Hepatocyte (in vitro differentiated cells): ENCODE results near the gene PPM1A. TPM values are rescaled to one million over a fixed set of nuclear protein-coding genes. Genes with fewer than 3 reads are reported as not detected.
"Not testable (repeated sequence)": the region's sequence is repeated elsewhere in the genome, so short reads cannot be mapped to it uniquely, and the experiment has no call there.

Experiments
- DNase-seq: peaks from one replicate; pipeline ENCODE4 v3.0.0-alpha.2; 2016; ENCODE audit warnings: low spot score
- H2AFZ ChIP-seq: fragments of 200-600 bp; sonication (generic); 2 replicates; pipeline ENCODE4 v1.6.0; 2016; ENCODE audit warnings: antibody characterized with exemption, mild to moderate bottlenecking
- H3K27ac ChIP-seq: fragments of 200-600 bp; sonication (generic); 2 replicates; pipeline ENCODE4 v1.5.1; 2016; ENCODE audit warnings: mild to moderate bottlenecking
- H3K27me3 ChIP-seq: fragments of 200-600 bp; sonication (generic); 2 replicates; pipeline ENCODE4 v1.6.1; 2016
- H3K36me3 ChIP-seq: fragments of 200-600 bp; sonication (generic); replicated peaks from 2 replicates; pipeline ENCODE4 v1.5.1; 2016; ENCODE audit warnings: low read depth; ENCODE audit not compliant: insufficient read depth
- H3K4me1 ChIP-seq: fragments of 200-600 bp; sonication (generic); 2 replicates; pipeline ENCODE4 v1.5.1; 2016; ENCODE audit warnings: mild to moderate bottlenecking, moderate library complexity; ENCODE audit not compliant: insufficient read depth
- H3K4me2 ChIP-seq: fragments of 200-600 bp; sonication (generic); 2 replicates; pipeline ENCODE4 v1.6.0; 2016
- H3K4me3 ChIP-seq: fragments of 200-600 bp; sonication (generic); 2 replicates; pipeline ENCODE4 v1.5.1; 2016; ENCODE audit warnings: mild to moderate bottlenecking
- H3K79me2 ChIP-seq: fragments of 200-600 bp; sonication (generic); 2 replicates; pipeline ENCODE4 v1.6.0; 2017; ENCODE audit warnings: mild to moderate bottlenecking
- H3K9me2 ChIP-seq: fragments of 200-600 bp; sonication (generic); replicated peaks from 2 replicates; pipeline ENCODE4 v1.6.0; 2017; ENCODE audit warnings: mild to moderate bottlenecking; ENCODE audit not compliant: insufficient read depth
- H3K9me3 ChIP-seq: fragments of 200-600 bp; sonication (generic); 2 replicates; pipeline ENCODE4 v1.5.1; 2016; ENCODE audit warnings: low read depth, mild to moderate bottlenecking
- H4K20me1 ChIP-seq: fragments of 200-600 bp; sonication (generic); 2 replicates; pipeline ENCODE4 v1.6.0; 2016; ENCODE audit warnings: mild to moderate bottlenecking; ENCODE audit not compliant: insufficient read depth, poor library complexity, severe bottlenecking
- CTCF ChIP-seq: fragments of 200-600 bp; sonication (generic); IDR thresholded peaks from 2 replicates; pipeline ENCODE4 v1.5.1; 2016; ENCODE audit warnings: antibody characterized with exemption, mild to moderate bottlenecking; ENCODE audit not compliant: poor library complexity
- EZH2 ChIP-seq: fragments of 200-600 bp; sonication (generic); IDR thresholded peaks from 2 replicates; pipeline ENCODE4 v1.6.1; 2016; ENCODE audit warnings: antibody characterized with exemption, mild to moderate bottlenecking, borderline replicate concordance
- EZH2phosphoT487 ChIP-seq: fragments of 200-600 bp; sonication (generic); IDR thresholded peaks from one replicate; pipeline ENCODE4 v1.6.1; 2018; ENCODE audit warnings: antibody characterized with exemption, mild to moderate bottlenecking, low read depth, moderate library complexity; ENCODE audit not compliant: unreplicated experiment, severe bottlenecking
- WGBS: methylation state at CpG from one replicate; pipeline ENCODE4 v1.1.6; 2016; ENCODE audit warnings: low lambda C conversion rate; ENCODE audit errors: missing lambda C conversion rate; 5-methylcytosine and 5-hydroxymethylcytosine counted together
- polyA plus RNA-seq: library from polyadenylated mRNA; unstranded; fragments of >200 nt; fragmentation: Nextera tagmentation; extraction: Ambion mirVana; gene quantifications from 2 replicates; pipeline ENCODE4 v1.2.1, GENCODE V29; 2016
- total RNA-seq: library from RNA; depleted of rRNA; stranded (reverse); fragments of >200 nt; gene quantifications from 2 replicates; pipeline ENCODE4 v1.2.3, GENCODE V29; 2014

Gene PPM1A
- total and polyA plus RNA-seq, 2 experiments from 2014 or later = 24.2 to 41.7 TPM

DNA sequence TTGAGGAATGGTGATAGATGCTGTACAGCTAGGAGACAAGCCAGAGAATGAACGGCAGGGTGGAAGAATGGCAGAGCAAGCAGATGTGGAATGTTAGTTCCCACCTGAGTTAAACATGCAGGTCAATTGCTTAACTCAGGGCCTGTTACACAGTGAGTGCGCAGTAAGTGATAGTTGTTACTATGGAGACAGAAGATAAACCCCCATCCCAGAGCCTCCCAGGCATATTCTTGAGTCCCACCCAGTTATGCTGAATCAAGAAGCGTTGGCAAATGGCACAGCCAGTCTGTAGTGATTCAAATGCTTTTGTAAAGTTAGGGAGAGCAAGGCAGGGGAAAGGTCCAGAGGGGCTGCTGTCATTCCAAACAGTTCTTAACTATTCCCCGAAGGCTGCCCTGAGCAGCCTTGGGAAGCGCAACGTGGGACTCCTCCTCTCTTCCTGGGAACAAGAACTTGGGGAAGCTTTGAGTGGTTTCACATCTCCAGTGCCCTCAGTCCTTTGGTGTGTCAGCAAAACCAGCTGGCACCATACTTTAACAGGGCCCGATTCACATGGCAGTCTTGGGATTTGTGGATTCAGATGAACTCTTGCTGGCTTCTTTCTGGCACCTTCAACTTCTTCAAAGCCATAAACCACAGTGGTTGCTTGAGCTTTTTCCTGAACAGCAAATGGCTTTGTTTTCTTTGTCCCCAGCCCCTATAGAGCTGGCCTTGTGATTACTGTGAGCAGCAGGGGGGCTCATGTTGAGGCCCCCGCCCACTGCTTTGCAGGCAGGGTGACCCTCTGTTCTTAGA lies 66.4 kb downstream of the PPM1A start:
- peaks cover 17% of the 10 kb centered on the region for H3K27me3 ChIP-seq
- no peak overlapping the region for H3K4me3 ChIP-seq
- no peak overlapping the region for H3K27ac ChIP-seq
- no peak for TF ChIP-seq EZH2
- TF ChIP-seq CTCF = no peak
- TF ChIP-seq EZH2phosphoT487 = no peak
- no peaks in the 10 kb centered on the region for H4K20me1 ChIP-seq
- no peak overlapping the region for H2AFZ ChIP-seq
- no peaks in the 10 kb centered on the region for H3K36me3 ChIP-seq
- H3K9me3 ChIP-seq = no peaks in the 10 kb centered on the region
- H3K9me2 ChIP-seq = no peaks in the 10 kb centered on the region
- no peaks in the 10 kb centered on the region for H3K79me2 ChIP-seq
- H3K4me1 ChIP-seq = no peaks in the 10 kb centered on the region
- no peak overlapping the region for H3K4me2 ChIP-seq
- no peak for DNase-seq
- 69% methylated on average over 8 of the region's 8 CpGs for whole genome bisulfite sequencing

GRCh38 chr14:60317609-60318008 lies 68.6 kb downstream of the PPM1A start:
- Histone ChIP-seq H3K27me3 (peaks cover 7% of the 10 kb centered on the region), H3K4me2 (no peak overlapping the region), H3K36me3 (no peaks in the 10 kb centered on the region), H3K9me3 (no peaks in the 10 kb centered on the region), H3K4me1 (no peaks in the 10 kb centered on the region), H3K79me2 (no peaks in the 10 kb centered on the region), H3K27ac (no peak overlapping the region), H3K4me3 (no peak overlapping the region), H3K9me2 (no peaks in the 10 kb centered on the region), H4K20me1 (no peaks in the 10 kb centered on the region), H2AFZ (no peak overlapping the region)
- 56% methylated on average over 4 of the region's 4 CpGs for WGBS
- TF ChIP-seq EZH2 (no peak), CTCF (no peak), EZH2phosphoT487 (no peak)
- no peak for DNase-seq

GRCh38 chr14:60320860-60321259 lies 71.8 kb downstream of the PPM1A start:
- not testable (repeated sequence) for H3K36me3 ChIP-seq, DNase-seq, H3K9me2 ChIP-seq, H3K4me2 ChIP-seq, H3K4me3 ChIP-seq, H3K79me2 ChIP-seq, H3K9me3 ChIP-seq, H3K27me3 ChIP-seq, H2AFZ ChIP-seq, H3K4me1 ChIP-seq, H3K27ac ChIP-seq, H4K20me1 ChIP-seq
- WGBS = 86% methylated on average over 3 of the region's 3 CpGs

DNA sequence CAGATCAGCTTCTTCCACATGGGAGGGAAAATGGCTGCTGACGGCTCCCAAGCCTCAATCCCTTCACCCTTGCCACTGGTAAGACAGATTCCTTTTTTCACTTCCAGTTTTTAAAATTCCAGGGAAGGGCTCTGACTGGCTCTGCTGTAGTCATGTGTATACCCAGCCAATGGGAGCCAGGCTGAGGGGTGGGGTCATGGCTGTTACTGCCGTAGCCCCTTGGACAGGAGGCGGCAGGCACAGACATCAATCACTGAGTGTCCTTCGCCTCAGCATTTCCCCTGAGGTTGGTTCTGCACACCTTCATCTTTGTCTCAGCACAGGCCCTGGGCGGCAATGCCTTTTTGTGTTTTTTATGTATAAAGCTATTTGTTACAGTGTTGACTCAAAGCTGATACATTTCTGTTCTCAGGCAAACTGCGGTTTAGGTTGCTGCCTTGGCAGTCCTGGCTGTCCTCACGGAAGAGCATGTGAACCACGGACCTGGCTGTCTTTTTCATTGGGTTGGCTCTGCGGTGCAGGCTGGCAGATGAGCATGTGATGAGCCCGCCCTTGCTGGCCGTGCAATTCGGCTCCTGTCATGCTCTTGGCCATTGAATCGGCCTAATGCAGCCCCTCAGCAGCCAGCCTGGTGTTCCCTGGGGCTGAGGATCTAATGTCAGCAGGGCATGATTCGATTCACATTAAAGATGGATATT lies 74.3 kb downstream of the PPM1A start:
- H3K4me2 ChIP-seq = no peak overlapping the region
- no peaks in the 10 kb centered on the region for H3K9me2 ChIP-seq
- H3K9me3 ChIP-seq = no peaks in the 10 kb centered on the region
- H2AFZ ChIP-seq = no peak overlapping the region
- no peak overlapping the region for H3K4me3 ChIP-seq
- no peaks in the 10 kb centered on the region for H3K4me1 ChIP-seq
- no peaks in the 10 kb centered on the region for H3K79me2 ChIP-seq
- H3K27ac ChIP-seq = no peak overlapping the region
- peaks cover 21% of the 10 kb centered on the region for H3K27me3 ChIP-seq
- 87% methylated on average over 14 of the region's 14 CpGs for WGBS
- TF ChIP-seq EZH2phosphoT487 = no peak
- H3K36me3 ChIP-seq = no peaks in the 10 kb centered on the region
- H4K20me1 ChIP-seq = no peaks in the 10 kb centered on the region
- no peak for DNase-seq
